Activated CD8-positive, alpha-beta memory T cell treated with anti-CD3 and anti-CD28 coated beads, Interleukin-2, amount 50 U/mL, for 1 hour (primary cell): ENCODE measurements around the gene ZBTB47.

Experiments used
- DNase-seq: peaks from one replicate; pipeline ENCODE4 v3.0.0-alpha.2; 2020; ENCODE audit errors: extremely low read depth

ZBTB47 gene

DNA sequence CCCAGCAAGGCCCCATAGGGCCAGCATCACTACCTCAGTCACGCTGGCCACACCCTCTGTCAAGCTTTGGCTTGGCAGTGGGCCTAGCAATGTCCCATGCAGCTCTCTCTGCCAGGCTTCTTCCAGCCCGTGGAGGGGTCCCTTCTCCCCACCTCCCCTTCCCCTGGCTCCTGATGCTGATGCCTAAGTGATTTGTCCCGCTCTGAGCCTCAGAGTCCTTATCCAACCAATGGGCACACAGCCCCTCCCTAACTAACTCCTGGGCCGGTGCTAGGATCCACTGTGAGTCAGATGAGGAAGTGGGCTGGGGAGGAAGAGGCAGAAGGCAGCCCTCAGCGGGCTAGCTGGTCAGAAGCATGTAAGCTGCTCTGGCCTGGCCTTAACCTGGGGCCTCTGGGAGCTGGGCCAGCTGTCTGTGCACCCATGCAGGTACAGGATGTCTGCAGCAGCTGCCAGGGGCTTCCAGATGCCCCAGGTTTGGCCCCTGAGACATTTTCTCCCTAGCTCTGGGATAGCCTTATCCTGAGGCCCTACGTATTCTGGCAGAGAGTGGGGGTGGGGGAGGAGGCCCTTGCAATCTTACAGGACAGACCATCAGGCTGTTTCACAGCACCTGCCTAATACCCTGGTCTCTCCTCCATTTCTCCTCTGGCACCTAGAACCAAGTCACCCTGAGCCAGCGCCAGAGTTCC, 740 bp upstream of the ZBTB47 start:
- DNase-seq, result no peak

DNA sequence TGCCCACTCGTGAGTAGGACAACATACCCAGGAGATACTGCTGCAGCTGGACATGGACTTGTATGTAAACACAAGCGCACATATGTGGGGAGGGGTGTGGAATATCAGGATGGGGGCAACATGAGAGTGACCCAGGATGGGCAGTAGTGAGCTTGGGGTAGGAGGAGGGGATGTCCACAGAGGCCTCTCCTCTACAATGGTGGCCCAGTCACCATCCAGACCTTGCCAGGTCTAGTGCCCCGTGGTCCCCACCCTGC, 266 bp upstream of the ZBTB47 start:
- no peak for DNase-seq

DNA sequence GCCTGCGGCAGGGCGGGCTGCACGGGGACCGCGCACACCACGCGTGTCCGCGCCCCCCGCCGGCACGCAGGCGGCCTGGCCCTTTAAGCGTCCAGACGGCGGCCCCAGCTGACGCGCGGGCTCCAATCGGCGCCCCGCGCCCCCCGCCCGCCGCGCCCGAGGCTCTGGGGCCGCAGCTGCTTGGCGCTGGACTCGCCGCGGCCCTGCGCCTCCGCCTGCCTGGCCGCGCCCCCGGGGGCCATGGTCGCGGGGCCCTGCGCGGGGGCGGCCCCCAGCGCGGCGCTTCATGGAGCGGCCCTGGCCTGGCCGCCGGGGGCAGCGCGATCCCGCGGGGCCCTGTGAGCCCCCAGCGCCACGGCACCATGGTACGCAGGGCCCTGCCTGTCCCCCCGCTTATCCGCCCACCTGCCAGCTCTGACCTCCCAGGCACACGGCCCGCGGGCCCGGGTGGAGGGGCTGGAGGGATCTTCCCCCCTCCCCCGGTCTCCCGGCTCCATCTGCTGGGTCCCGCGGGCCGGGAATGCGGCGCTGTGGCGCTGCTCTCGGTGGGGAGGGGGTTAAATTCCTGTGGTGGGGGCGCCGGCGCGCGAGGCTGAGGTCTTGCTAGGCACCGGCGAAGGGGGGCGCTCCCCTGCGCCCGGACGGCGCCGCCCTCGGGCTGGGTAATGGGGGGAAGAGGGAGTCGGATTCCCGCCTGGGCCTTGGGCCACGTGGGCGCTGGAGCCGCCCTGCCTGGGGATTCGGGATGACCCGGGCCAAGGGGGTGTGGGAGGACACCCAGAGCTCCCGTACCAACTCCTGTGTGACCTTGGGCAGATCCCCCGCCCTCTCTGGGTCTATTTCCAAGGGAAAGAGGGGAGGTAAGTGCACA, 1.1 kb downstream of the ZBTB47 start:
- no peak for DNase-seq

DNA sequence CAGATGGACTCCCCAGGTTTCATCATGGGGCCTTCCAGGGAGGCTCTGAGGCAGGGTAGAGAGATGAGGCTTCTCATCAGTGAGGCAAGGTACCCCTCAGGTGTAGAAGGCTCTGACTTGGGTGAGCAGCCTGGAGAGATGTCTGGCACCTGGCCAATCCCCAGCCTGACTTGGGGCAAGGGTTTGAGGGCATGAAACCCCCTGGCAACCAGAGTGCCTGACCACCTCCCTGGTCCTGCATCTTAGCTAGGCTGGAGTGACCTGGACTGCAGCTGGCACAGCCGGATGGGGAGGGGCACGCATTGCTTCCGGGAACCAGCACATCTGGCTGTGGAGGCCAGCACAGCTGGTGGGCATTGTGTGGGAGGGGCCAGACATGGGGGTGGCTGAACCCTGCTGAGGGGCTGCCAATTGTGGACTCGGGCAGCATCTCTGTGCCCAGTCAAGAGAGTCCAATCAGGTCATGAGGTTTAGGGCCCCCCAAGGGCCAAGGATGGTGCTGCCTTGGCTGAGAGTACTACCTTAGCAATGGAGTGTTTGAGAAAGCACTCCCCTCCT, 1.9 kb downstream of the ZBTB47 start:
- DNase-seq, result no peak

DNA sequence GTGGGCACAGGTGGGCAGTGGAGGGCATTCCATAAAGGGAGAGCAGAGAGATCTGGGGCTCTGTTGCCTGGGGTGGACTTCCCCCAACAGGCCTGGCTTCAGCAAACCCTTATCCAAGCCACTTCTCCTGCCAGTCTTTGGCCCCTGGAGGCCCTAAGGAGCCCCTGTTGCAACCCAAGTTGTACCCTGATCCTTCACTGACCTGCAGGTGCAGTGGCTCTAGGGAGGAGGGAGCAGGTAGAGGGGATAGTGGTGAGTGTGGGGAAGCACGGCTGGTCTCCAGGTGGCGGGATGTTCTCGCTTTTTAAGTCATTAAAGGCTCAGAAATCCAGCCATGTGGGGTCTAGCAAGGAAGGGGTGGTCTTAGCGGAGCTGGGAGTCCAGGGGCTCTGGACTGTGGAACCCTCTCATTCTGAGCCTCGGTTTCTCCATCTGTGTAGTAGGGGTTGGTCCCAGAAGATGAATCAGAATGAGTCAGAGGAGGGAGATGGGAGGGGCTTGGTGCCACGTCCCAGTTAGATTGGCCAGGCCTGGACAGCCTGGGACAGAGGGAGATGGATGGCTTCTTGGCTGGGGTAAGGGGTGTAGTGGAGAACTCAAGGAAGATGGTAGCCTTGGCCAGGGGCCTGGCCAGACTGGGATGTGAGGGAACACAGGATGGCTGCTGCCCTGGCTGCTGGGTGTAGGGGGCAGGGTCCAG, 2.6 kb downstream of the ZBTB47 start:
- DNase-seq, result no peak

DNA sequence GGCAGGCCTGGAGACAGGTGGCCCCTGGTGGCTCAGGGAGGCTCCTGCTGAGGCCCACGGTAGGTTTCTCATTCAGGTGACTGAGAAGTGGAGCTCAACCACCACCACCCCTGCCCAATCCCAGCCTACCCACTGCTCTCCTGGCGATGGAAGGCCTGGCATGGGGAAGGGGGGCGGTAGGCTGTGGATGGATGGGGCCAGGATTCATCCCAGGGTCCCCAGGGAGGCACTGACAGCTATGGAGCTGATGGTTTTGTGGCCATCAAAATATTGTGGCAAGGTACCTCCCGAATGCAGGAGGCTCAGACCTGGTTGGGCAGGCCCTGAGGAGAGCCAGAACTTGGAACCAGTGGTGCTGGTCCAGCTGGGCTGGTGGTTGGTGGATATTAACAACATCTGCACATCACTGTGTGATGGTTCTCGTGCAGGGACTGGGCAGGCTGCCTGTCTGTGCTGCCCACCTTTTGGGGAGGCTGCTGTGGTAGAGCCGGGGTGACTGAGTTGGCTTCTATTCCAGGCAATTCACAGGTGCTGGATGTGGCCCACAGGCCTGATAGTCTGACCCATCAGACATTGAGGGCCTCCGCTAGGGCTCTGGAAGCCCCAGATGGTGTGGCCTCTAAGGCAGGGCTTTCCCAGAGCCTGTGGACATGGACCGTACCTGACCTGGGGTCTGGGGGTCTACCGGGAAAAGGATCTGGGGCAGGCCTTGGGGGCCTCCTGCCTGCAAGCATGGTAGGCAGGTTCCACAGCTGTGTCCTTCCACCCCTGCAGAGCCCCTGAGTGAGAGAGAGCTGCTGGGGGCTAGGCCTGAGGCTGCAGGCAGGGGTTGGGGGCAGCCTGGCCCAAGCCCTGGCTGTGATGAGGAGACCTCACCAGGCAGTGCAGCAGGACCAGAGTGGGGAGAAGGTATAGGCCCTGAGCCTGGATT, 3.4 kb downstream of the ZBTB47 start:
- DNase-seq, result no peak

DNA sequence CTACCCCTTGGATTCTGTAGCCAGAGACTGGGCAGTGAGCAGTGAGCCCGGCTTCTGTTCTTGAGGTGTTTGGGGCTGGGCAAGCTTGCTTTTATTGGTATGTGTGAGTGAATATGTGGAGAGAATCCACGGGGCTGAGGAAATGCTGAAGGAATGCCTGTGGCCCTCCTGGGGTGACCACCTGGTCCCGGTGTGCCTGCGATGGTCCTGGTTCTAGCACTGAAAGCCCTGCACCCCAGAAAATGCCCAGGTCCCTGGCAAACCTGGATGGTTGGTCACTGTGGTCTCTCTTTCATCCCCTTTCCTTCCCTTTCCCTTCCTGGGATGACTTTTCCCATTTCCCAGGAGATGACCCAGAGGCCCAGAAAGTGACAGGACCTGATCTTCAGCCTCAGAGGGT, 4.2 kb downstream of the ZBTB47 start:
- DNase-seq, result no peak

DNA sequence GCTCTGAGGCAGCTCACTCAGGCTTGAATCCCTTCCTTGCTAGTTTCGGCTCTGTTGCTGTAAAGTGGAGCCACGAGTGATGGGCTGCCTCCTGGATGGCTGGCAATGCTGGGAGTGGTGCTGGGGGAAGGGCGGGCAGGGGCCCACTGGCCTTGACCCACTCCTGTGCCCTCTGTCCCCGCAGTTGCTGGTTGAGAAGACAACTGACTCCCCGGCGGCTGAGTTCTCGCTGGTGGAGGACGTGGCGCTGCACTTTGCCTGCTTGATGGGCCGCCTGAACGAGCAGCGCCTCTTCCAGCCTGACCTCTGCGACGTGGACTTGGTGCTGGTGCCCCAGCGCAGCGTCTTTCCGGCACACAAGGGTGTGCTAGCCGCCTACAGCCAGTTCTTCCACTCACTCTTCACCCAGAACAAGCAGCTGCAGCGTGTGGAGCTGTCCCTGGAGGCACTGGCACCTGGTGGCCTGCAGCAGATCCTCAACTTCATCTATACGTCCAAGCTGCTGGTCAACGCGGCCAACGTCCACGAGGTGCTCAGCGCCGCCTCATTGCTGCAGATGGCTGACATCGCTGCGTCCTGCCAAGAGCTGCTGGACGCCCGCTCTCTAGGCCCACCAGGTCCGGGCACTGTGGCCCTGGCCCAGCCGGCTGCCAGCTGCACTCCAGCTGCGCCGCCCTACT, 4.7 kb downstream of the ZBTB47 start:
- no peak for DNase-seq

DNA sequence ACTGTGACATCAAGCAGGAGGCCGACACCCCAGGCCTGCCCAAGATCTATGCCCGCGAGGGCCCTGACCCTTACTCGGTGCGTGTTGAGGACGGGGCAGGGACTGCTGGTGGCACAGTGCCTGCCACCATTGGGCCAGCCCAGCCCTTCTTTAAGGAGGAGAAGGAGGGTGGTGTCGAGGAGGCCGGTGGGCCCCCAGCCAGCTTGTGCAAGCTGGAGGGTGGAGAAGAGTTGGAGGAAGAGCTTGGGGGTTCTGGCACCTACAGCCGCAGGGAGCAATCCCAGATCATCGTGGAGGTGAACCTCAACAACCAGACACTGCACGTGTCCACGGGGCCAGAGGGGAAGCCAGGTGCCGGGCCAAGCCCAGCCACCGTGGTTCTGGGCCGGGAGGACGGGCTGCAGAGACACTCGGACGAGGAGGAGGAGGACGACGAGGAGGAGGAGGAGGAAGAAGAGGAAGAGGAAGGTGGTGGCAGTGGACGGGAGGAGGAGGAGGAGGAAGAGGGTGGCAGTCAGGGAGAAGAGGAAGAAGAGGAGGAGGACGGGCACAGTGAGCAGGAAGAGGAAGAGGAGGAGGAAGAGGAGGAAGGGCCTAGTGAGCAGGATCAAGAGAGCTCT, 5.4 kb downstream of the ZBTB47 start:
- DNase-seq, result no peak

DNA sequence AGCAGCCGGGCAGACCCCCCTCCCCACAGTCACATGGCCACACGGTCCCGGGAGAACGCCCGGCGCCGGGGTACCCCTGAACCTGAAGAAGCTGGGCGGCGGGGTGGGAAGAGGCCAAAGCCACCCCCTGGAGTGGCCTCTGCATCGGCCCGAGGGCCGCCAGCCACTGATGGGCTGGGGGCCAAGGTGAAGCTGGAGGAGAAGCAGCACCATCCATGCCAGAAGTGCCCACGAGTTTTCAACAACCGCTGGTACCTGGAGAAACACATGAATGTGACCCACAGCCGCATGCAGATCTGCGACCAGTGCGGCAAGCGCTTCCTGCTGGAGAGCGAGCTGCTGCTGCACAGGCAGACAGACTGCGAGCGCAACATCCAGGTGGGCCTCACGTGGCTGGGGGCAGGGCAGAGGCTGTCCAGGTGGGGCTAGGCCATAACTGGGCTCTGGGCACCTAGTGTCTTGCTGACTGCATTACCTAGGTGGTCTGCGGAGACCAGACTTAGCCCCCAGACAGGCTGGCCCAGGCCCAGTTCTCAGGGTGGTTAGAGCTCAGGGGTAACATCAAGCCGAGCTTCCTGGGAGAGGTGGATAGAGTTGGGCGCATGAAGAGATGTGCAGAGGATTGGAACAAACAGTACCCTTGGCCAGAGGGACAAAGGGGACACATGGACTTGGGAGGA, 6.1 kb downstream of the ZBTB47 start:
- DNase-seq, result no peak

DNA sequence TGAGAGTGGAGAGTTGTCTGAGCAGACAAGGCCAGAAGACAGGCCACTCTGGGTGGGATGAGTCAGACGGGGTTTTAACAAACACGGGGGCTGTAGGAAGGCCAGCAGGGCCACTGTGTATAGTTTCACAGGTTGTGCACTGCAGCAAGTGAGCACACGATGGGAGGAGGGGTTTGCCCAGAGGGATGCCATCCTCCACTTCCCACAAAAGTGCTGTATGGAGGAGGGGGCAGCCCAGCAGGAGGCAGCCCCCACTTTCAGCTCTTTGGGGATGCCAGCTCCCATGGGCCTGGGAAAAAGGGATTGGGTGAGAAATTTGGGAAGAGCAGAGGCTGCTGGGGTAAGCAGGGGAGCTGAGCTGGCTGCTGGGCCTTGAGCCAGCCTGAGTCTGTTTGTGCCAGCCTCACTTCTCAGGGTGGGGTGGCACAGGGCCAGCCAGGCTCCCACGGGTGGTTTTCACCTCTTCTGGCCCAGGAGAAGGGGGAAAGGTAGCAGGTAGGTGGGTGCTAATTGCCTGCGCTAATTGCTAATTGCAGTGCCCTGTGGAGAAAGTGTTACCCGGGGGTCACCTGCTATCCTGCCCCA, 6.7 kb downstream of the ZBTB47 start:
- DNase-seq, result no peak

DNA sequence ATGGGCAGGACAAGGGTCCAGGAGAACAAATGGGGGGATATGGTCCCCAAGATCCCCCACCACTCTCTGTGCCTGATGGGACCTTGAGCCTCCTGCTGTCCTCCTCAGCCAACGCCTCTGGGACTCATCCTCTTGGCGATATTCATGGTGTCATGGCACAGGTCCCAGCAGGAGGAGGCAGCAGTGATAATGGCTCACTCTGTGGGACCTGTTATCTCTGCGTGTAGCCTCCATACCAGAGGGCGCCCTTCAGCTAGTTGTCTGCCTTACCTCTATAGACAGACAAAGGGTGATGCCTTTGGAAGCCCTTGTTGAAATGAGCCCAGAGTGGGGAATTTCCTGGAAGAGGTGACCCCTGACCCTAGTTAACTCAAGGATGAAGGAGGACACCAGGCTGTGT, 7.4 kb downstream of the ZBTB47 start:
- DNase-seq, result no peak

DNA sequence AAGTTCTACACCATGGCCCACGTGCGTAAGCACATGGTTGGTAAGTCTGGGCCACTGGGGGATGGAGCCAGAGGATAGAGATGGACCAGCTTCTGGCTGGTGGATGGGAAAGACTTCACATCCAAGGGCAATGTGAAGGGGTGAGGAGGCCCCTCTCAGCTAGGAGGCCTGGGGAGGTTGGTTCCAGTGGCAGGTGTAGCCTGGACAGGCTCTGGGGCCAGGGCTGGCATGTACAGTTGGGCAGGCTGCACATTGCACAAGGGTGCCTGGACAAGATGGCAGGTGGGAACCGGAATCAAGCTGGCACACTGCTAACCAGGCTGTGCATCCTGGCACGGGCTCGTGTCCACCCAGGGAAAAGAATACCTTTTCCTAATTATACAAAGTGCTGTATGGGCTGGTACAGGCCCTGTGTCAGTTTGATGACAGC, 8.1 kb downstream of the ZBTB47 start:
- no peak for DNase-seq

DNA sequence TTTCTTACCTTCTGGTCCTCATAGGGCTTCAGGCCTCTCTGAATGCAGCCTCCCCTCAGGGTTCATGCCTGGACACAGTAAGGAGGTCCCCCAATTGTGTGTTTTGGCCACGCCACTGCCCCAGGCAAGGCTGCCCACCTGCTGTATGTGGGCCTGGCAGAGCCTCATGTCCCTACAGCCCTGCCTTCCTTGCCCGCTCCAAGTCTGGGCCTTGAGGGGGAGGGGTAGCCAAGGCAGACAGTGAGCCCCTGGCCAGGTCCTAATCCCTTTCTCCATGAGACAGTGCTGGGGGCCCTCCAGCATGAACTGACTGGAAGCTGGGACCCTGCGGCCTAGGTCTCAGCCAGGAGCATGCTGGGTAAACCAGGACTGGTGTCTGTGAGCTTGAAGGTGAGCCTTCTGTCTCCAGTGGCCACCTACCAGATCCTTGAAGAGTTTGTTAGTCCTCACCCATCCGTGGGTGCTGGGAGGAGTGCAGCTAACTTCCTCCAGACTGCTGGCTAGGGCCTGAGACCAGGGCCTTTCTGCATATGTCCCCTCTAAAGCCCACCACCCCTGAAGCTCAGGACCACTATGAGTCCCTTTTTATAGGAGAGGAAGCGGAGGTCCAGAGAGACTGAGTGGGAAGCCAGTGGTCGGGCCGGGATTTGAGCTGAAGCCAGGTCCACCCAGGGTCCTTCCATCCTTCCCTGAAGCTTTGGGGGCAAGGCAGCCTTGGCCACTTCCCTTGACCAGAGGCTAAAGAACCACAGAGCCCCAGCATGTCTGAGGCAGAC, 8.7 kb downstream of the ZBTB47 start:
- no peak for DNase-seq

DNA sequence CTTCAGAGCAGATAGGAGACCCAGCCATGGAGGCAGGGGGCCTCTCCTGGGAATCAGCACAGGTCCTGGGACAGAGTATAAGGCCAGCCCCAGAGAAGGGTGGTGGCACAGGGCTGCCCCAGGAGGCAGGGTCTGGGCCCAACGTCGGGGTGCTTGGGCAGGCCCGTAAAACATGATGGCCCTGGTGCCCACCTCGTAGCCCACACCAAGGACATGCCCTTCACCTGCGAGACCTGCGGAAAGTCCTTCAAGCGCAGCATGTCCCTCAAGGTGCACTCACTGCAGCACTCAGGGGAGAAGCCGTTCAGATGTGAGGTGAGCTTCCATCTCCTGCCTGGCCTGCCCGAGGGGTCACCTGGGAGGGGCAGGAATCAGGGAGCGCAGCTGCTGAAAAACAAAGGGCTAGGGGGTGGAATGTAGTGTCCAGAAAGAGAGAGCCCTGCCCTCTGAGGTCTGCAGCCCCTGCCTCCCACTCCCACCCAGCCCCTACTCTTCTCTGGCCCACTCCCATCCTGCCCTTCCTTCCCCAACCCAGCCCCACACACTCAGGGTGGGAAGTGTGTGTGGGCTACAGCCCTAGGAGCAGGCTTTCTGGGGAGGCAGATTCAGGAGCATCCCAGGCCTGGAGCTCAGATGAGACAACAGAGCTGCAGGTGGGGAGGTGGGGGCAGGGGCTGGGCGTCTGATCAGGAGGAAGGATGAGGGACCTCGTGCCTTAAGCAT, 9.5 kb downstream of the ZBTB47 start:
- DNase-seq, result no peak

DNA sequence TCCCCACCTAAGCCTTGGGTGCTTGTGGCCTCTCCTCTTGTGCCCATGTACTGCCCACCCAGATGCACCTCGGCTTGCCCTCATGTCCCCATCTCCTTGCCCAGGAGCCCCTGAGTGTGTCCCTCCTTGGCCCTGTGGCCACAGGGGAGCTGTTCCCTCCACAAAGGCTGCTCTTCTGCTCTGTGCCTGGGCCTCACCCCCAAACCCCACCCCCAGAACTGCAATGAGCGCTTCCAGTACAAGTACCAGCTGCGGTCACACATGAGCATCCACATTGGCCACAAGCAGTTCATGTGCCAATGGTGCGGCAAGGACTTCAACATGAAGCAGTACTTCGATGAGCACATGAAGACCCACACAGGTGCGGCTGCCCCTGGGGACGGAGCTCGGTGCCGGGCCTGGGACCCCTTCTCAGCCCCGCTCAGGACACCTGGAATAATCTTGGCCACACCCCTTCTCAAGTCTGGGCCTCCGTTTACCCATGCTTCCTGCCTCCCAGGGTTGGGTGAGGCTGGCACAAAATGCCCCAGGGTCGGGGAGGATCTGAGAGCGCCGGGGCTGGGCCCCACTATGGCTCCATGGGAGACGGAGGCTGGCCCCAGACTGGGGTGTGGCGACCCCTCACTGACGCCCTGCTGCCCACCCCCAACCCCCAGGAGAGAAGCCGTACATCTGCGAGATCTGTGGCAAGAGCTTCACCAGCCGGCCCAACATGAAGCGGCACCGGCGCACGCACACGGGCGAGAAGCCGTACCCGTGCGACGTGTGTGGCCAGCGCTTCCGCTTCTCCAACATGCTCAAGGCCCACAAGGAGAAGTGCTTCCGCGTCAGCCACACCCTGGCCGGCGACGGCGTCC, 10.3 kb downstream of the ZBTB47 start:
- DNase-seq, result no peak

DNA sequence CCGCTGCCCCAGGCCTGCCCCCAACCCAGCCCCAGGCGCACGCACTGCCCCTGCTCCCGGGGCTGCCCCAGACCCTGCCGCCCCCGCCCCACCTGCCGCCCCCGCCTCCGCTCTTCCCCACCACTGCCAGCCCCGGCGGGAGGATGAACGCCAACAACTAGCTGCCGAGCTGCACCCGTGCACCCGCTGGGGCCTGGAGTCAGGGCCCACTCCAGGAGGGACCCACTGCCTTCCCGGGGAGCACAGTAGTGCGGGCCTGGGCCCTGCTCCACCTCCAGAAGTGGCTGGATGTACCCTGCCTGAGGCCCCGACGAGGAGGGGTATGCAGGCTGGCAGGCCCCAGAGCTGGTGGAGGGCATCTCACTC, 10.9 kb downstream of the ZBTB47 start:
- no peak for DNase-seq
